Brain microvascular endothelial cell (primary cell): ENCODE results near the gene MMP20.

Source experiments
- DNase-seq: peaks from one replicate; pipeline ENCODE4 v3.0.0-alpha.2; 2020
- H3K27ac ChIP-seq: fragments of 250-450 bp; sonication (Bioruptor Pico); 2 replicates; pipeline ENCODE4 v1.5.1; 2020; ENCODE audit warnings: mild to moderate bottlenecking, moderate library complexity
- H3K27me3 ChIP-seq: fragments of 250-450 bp; sonication (Bioruptor Pico); replicated peaks from 2 replicates; pipeline ENCODE4 v1.5.1; 2020; ENCODE audit warnings: mild to moderate bottlenecking
- H3K36me3 ChIP-seq: fragments of 250-450 bp; sonication (Bioruptor Pico); replicated peaks from 2 replicates; pipeline ENCODE4 v1.5.1; 2020; ENCODE audit warnings: mild to moderate bottlenecking
- H3K4me3 ChIP-seq: 2 replicates; pipeline ENCODE4 v1.5.1; 2011; ENCODE audit warnings: low read depth, mild to moderate bottlenecking, control low read depth, low read length, moderate library complexity
- in situ Hi-C: cut with HindIII; loops from 2 replicates; pipeline ENCODE4 v1.10.0; 2017; ENCODE audit warnings: low sequenced_read_pairs, low pct_ligation_motif_present
- TF ChIP-seq, protein P1 (sequence below): IDR thresholded peaks from 2 replicates; pipeline ENCODE4 v1.5.1; 2011; ENCODE audit warnings: low read depth, mild to moderate bottlenecking, moderate library complexity, low read length, control low read depth, inconsistent platforms; ENCODE audit errors: missing control alignments

Gene MMP20

GRCh38 chr11:102614485-102614884 lies 10.6 kb downstream of the MMP20 start:
- in situ Hi-C loops, result no loop called here
- no peak for DNase-seq
- TF ChIP-seq, protein P1, sequence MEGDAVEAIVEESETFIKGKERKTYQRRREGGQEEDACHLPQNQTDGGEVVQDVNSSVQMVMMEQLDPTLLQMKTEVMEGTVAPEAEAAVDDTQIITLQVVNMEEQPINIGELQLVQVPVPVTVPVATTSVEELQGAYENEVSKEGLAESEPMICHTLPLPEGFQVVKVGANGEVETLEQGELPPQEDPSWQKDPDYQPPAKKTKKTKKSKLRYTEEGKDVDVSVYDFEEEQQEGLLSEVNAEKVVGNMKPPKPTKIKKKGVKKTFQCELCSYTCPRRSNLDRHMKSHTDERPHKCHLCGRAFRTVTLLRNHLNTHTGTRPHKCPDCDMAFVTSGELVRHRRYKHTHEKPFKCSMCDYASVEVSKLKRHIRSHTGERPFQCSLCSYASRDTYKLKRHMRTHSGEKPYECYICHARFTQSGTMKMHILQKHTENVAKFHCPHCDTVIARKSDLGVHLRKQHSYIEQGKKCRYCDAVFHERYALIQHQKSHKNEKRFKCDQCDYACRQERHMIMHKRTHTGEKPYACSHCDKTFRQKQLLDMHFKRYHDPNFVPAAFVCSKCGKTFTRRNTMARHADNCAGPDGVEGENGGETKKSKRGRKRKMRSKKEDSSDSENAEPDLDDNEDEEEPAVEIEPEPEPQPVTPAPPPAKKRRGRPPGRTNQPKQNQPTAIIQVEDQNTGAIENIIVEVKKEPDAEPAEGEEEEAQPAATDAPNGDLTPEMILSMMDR, result no peak
- H3K27ac ChIP-seq, result no peak overlapping the region
- no peak overlapping the region for H3K4me3 ChIP-seq
- H3K27me3 ChIP-seq, result no peaks in the 10 kb centered on the region
- no peaks in the 10 kb centered on the region for H3K36me3 ChIP-seq

DNA sequence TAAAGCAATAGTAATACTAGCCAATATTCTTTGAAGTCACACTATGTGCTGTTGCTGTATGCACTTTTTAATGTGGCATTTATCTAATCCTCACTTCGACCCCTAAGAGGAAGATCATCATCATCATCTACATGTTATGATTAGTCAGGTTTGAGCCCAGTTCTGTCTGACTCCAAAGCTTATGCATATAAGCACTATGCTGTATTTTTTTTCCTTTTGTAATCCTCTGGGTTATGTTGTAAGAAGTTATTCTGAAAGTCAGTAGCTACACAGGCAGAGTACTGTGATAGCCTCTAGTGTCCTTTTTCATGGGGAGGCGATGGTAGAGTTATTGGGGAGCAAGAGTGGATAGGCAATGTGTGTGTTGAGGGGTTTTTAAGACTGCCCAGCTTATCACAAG lies 11.1 kb downstream of the MMP20 start:
- no peak overlapping the region for H3K27ac ChIP-seq
- H3K4me3 ChIP-seq, result no peak overlapping the region
- in situ Hi-C loops, result no loop called here
- no peaks in the 10 kb centered on the region for H3K36me3 ChIP-seq
- TF ChIP-seq, protein P1, result no peak
- no peaks in the 10 kb centered on the region for H3K27me3 ChIP-seq
- no peak for DNase-seq

GRCh38 chr11:102613450-102613849 lies 11.7 kb downstream of the MMP20 start:
- TF ChIP-seq, protein P1, result no peak
- in situ Hi-C loops, result no loop called here
- Histone ChIP-seq H3K27me3 (no peaks in the 10 kb centered on the region), H3K27ac (no peak overlapping the region), H3K4me3 (no peak overlapping the region), H3K36me3 (no peaks in the 10 kb centered on the region)
- DNase-seq, result no peak

DNA sequence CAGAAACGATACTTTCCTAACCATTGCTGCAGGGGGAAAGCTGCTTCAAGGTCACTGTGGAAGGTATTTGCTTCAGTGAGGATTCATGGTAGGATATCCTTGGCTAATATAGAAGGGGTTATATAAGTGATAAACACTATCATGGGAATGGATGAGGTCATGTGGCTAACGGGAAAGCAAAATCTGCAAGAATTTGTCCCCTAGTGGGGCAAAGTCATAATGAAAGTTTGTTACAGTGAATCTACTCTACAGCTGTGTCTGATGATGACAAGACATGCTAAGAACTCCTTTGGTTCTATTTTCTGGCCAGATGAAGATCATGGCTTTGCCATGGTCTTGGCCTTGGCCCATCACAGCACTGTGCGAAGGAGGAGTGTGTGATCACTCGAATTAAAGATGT lies 13.8 kb downstream of the MMP20 start:
- no peaks in the 10 kb centered on the region for H3K27me3 ChIP-seq
- no peak overlapping the region for H3K27ac ChIP-seq
- no peak overlapping the region for H3K4me3 ChIP-seq
- TF ChIP-seq, protein P1, result no peak
- H3K36me3 ChIP-seq, result no peaks in the 10 kb centered on the region
- no peak for DNase-seq
- in situ Hi-C loops, result no loop called here

GRCh38 chr11:102610200-102610599 lies 14.9 kb downstream of the MMP20 start:
- no peaks in the 10 kb centered on the region for H3K27me3 ChIP-seq
- H3K27ac ChIP-seq, result no peak overlapping the region
- H3K36me3 ChIP-seq, result no peaks in the 10 kb centered on the region
- TF ChIP-seq, protein P1, result no peak
- no peak overlapping the region for H3K4me3 ChIP-seq
- in situ Hi-C loops, result no loop called here
- no peak for DNase-seq

- TF ChIP-seq, protein P1, result no peak
- H3K27me3 ChIP-seq, result no peaks in the 10 kb centered on the region
- no peaks in the 10 kb centered on the region for H3K36me3 ChIP-seq
- H3K27ac ChIP-seq, result no peak overlapping the region
- no peak for DNase-seq
- H3K4me3 ChIP-seq, result no peak overlapping the region
- in situ Hi-C loops, result no loop called here
These were observed 16.4 kb downstream of the MMP20 start for GRCh38 chr11:102608699-102609098.
